Suprapubic skin (tissue), 4 donors: ENCODE measurements around the gene SORCS2.

Experiments used
- EP300 ChIP-seq: sonication (generic); formaldehyde crosslinking; IDR thresholded peaks from one replicate; pipeline ENCODE4 v1.6.1; 2017; ENCODE audit warnings: antibody characterized with exemption
- POLR2A ChIP-seq, 2 donors: fragments of 450-650 bp; IDR thresholded peaks; one replicate each; pipeline ENCODE4 v1.6.1; 2017; ENCODE audit warnings: antibody characterized with exemption in 2 of 2, mild to moderate bottlenecking in 2 of 2, moderate library complexity in 2 of 2
- POLR2AphosphoS5 ChIP-seq, 3 donors: sonication (generic); formaldehyde crosslinking; IDR thresholded peaks; one replicate each; pipeline ENCODE4 v1.6.1; 2017; ENCODE audit warnings: antibody characterized with exemption in 3 of 3
- TF ChIP-seq, protein P1 (sequence below), 2 donors: fragments of 200-600 bp in 1 of 2; fragments of 450-650 bp in 1 of 2; sonication (generic) in 1 of 2; IDR thresholded peaks; one replicate each; pipeline ENCODE4 v1.5.1; 2016 to 2019; ENCODE audit warnings: antibody characterized with exemption in 2 of 2, mild to moderate bottlenecking in 1 of 2, moderate library complexity in 1 of 2

DNA sequence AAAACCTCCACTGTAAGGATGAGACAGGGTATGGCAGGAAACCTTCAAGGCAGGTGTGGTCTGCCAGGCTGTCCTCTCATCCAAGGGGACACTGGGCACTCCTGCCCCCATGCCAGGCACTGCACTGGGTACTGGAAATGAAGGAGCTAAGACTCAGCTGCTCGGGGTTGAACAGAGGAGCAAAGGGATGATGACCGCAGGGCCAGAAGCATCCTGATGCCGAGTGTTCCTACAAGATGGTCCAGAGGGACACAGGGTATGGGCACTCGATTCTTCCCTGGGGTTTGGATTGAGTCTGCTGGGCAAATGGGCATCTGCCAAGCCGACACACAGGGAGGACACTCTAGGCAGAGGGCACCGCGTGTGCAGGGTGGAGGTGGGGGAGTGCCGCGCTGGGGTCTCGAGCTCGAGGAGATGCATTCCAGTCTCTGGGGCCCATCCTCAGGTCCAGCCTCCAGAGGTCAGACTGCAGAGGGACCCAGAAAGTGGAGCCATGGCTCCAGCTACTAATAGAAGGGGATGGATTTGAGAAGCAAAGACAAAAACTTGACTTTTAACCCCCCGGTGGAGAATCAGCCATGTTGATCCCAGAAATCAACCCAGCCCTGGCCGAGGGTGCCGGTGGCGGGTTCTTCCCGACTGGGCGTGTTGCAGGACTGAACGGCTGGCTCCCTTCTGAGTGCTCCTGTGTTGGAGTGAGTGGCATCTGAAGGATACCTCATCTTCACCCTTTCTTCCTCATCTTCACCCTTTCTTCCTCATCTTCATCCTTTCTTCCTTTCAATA is 500.3 kb downstream of the SORCS2 start:
- TF ChIP-seq POLR2AphosphoS5 (IDR thresholded peaks at IDR 0.05), result no peak
- TF ChIP-seq POLR2A (IDR thresholded peaks at IDR 0.05), result no peak
- TF ChIP-seq, protein P1, sequence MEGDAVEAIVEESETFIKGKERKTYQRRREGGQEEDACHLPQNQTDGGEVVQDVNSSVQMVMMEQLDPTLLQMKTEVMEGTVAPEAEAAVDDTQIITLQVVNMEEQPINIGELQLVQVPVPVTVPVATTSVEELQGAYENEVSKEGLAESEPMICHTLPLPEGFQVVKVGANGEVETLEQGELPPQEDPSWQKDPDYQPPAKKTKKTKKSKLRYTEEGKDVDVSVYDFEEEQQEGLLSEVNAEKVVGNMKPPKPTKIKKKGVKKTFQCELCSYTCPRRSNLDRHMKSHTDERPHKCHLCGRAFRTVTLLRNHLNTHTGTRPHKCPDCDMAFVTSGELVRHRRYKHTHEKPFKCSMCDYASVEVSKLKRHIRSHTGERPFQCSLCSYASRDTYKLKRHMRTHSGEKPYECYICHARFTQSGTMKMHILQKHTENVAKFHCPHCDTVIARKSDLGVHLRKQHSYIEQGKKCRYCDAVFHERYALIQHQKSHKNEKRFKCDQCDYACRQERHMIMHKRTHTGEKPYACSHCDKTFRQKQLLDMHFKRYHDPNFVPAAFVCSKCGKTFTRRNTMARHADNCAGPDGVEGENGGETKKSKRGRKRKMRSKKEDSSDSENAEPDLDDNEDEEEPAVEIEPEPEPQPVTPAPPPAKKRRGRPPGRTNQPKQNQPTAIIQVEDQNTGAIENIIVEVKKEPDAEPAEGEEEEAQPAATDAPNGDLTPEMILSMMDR (IDR thresholded peaks at IDR 0.05), result no peak
- TF ChIP-seq EP300, result no peak
